ENCODE data around the gene SP110.

DNA sequence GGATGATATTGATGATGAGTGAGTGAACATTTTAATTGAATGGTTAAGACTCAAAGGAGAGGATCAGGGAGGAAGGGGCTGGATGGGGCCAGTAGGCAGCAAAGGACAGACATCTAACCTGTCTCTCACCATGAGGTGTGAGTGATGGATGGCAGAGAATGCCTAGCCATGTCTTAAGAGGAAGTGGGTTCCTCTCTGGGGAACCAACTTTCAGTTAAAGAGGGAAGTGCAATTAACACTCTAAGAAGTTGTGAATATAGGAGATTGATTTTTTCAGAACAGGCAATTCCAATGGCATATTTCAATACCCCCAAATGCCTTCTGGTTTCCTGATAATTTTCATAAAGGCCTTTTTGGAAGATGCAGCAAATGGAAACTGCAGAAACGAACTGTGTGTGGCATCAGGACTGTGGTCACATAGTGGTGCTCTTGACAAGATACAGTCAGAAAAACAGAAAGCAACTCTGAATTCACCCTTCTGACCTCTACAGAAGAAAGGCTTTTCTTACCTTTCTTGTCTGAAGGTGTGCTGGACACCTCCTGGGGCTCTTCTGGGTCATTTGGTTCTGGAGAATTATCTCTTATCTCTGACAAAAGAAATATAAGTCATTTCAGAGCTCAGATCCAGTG lies 10.2 kb downstream of the SP110 start:
- TF ChIP-seq POLR2A (IDR thresholded peaks at IDR 0.05; ENCODE audit: extremely low read depth, insufficient read length) = no peak
- TF ChIP-seq, protein P1, sequence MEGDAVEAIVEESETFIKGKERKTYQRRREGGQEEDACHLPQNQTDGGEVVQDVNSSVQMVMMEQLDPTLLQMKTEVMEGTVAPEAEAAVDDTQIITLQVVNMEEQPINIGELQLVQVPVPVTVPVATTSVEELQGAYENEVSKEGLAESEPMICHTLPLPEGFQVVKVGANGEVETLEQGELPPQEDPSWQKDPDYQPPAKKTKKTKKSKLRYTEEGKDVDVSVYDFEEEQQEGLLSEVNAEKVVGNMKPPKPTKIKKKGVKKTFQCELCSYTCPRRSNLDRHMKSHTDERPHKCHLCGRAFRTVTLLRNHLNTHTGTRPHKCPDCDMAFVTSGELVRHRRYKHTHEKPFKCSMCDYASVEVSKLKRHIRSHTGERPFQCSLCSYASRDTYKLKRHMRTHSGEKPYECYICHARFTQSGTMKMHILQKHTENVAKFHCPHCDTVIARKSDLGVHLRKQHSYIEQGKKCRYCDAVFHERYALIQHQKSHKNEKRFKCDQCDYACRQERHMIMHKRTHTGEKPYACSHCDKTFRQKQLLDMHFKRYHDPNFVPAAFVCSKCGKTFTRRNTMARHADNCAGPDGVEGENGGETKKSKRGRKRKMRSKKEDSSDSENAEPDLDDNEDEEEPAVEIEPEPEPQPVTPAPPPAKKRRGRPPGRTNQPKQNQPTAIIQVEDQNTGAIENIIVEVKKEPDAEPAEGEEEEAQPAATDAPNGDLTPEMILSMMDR (IDR thresholded peaks at IDR 0.05; ENCODE audit: low read depth, low read length) = no peak
